PC-3 (cell line): ENCODE data around the gene STARD7. TPM values are rescaled to one million over a fixed set of nuclear protein-coding genes. Genes with fewer than 3 reads are reported as not detected.
"Not testable (repeated sequence)": the region's sequence is repeated elsewhere in the genome, so short reads cannot be mapped to it uniquely, and the experiment has no call there.

Experiments used
- ATAC-seq: fragments of 200-7000 bp; cut with Tn5 transposase; 2 replicates; pipeline ENCODE4 v1.9.1; 2020; ENCODE audit warnings: mild to moderate bottlenecking, moderate library complexity
- BruUV-seq: library from RNA; stranded (reverse); fragments of 400-500 nt; replicated peaks from 2 replicates; lab custom pipeline; 2021; lab: Mats Ljungman, UMichigan
- CTCF ChIA-PET: fragments of 300-600 bp; sonication (Branson Sonifier 250); formaldehyde crosslinking; loops from one replicate; lab custom pipeline; 2022; ENCODE audit warnings: antibody characterized with exemption; lab: Charles Lee
- POLR2A ChIA-PET: fragments of 300-600 bp; sonication (Branson Sonifier 250); formaldehyde crosslinking; loops from one replicate; lab custom pipeline; 2022; ENCODE audit warnings: antibody characterized with exemption; ENCODE audit not compliant: unreplicated experiment; lab: Charles Lee
- DNase-seq: peaks from one replicate; pipeline ENCODE4 v3.0.0-alpha.2; 2015
- H2AFZ ChIP-seq: fragments of 300-600 bp; sonication (generic); 2 replicates; pipeline ENCODE4 v1.6.0; 2016; ENCODE audit warnings: antibody characterized with exemption, low read length
- H3F3A ChIP-seq: fragments of 300-600 bp; sonication (generic); one replicate; pipeline ENCODE4 v1.6.0; 2017; ENCODE audit warnings: antibody characterized with exemption, low read length, control low read depth, mild to moderate bottlenecking; ENCODE audit not compliant: unreplicated experiment
- H3K27ac ChIP-seq: fragments of 300-600 bp; sonication (generic); 2 replicates; pipeline ENCODE4 v1.5.1; 2016; ENCODE audit warnings: mild to moderate bottlenecking, low read length
- H3K27me3 ChIP-seq: fragments of 300-600 bp; sonication (generic); 2 replicates; pipeline ENCODE4 v1.6.1; 2016; ENCODE audit warnings: low read length, mixed read lengths
- H3K36me3 ChIP-seq: fragments of 300-600 bp; sonication (generic); 2 replicates; pipeline ENCODE4 v1.6.1; 2016; ENCODE audit warnings: low read depth, mixed run types, low read length, mixed read lengths
- H3K4me1 ChIP-seq: fragments of 300-600 bp; sonication (generic); 2 replicates; pipeline ENCODE4 v1.5.1; 2016; ENCODE audit warnings: low read length; ENCODE audit not compliant: insufficient read depth
- H3K4me2 ChIP-seq: fragments of 300-600 bp; sonication (generic); 2 replicates; pipeline ENCODE4 v1.6.0; 2016; ENCODE audit warnings: low read length
- H3K4me3 ChIP-seq: fragments of 300-600 bp; sonication (generic); 2 replicates; pipeline ENCODE4 v1.5.1; 2016; ENCODE audit warnings: mild to moderate bottlenecking, low read length, mixed read lengths
- H3K79me2 ChIP-seq: fragments of 300-600 bp; sonication (generic); 2 replicates; pipeline ENCODE4 v1.6.1; 2017; ENCODE audit warnings: low read length, mixed read lengths
- H3K9ac ChIP-seq: fragments of 300-600 bp; sonication (generic); 2 replicates; pipeline ENCODE4 v1.6.0; 2016; ENCODE audit warnings: mild to moderate bottlenecking, low read length
- H3K9me2 ChIP-seq: fragments of 300-600 bp; sonication (generic); replicated peaks from 2 replicates; pipeline ENCODE4 v1.6.1; 2016; ENCODE audit warnings: mixed run types, low read length, mixed read lengths
- H3K9me3 ChIP-seq: fragments of 300-600 bp; sonication (generic); 2 replicates; pipeline ENCODE4 v1.6.1; 2016; ENCODE audit warnings: low read length, mixed read lengths
- H4K20me1 ChIP-seq: fragments of 300-600 bp; sonication (generic); 2 replicates; pipeline ENCODE4 v1.6.1; 2016; ENCODE audit warnings: low read length, mixed read lengths
- CTCF ChIP-seq: fragments of 300-600 bp; sonication (generic); conservative IDR thresholded peaks from 2 replicates; pipeline ENCODE4 v1.5.1; 2017; ENCODE audit warnings: antibody characterized with exemption, low read depth, mild to moderate bottlenecking, low read length
- EZH2 ChIP-seq: fragments of 300-600 bp; sonication (generic); IDR thresholded peaks from one replicate; pipeline ENCODE4 v1.6.1; 2017; ENCODE audit warnings: antibody characterized with exemption, mild to moderate bottlenecking, low read length; ENCODE audit not compliant: unreplicated experiment
- EZH2phosphoT487 ChIP-seq: fragments of 300-600 bp; sonication (generic); IDR thresholded peaks from 2 replicates; pipeline ENCODE4 v1.6.1; 2018; ENCODE audit warnings: mild to moderate bottlenecking, antibody characterized with exemption, low read length, borderline replicate concordance
- intact Hi-C: fragments of 100-400 bp; cut with micrococcal nuclease; formaldehyde crosslinking; loops from 2 replicates; pipeline ENCODE4 v1.9.0; 2023
- total RNA-seq: library from RNA; depleted of rRNA; stranded (reverse); fragments of >200 nt; gene quantifications from 2 replicates; pipeline ENCODE4 v1.2.3, GENCODE V29; 2014

The STARD7 gene
- total RNA-seq, 1 experiment from 2014 or later, result 169 TPM

DNA sequence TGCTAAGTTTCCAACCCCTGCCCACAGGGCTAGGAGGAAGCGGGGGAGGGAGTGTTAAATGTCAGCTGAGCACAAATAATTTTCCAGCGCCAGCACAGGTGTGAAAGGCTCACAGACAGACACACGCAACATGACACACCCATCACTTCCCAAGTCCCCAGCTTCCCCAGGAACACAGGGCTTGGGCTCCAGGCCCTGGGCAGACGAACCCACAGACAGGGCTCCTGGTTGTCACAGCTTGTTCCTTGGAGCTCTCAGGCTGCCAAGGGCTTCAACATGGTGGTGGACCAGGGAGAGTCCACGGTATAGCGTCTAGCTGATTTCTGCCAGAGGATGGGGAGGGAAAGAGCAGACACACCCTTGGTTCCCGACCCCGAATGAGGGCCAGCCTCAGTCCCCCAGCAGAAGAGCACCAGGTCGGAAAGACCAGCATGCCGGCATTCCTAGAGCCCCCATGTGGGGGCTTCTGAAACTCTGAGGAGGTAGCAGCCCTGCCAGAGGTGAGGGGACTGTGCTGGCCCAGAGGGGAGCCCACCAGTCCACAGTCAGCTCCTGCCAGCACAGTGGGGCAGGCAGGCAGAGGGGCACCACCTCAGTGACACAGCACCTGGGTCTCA, 65.3 kb downstream of the STARD7 start:
- peaks cover 12% of the 10 kb centered on the region for H3K79me2 ChIP-seq
- no peak overlapping the region for H2AFZ ChIP-seq
- no peak overlapping the region for H3K27ac ChIP-seq
- no peak for ATAC-seq
- H3K36me3 ChIP-seq, result no peaks in the 10 kb centered on the region
- no peak overlapping the region for H3K9ac ChIP-seq
- TF ChIP-seq EZH2, result no peak
- TF ChIP-seq CTCF, result no peak
- no peak for TF ChIP-seq EZH2phosphoT487
- no peaks in the 10 kb centered on the region for H3K9me2 ChIP-seq
- H4K20me1 ChIP-seq, result no peaks in the 10 kb centered on the region
- H3K9me3 ChIP-seq, result no peaks in the 10 kb centered on the region
- H3F3A ChIP-seq, result no peaks in the 10 kb centered on the region
- ChIA-PET CTCF (no interaction called here), POLR2A (interaction anchor here (0.7 kb wide), 1 partner anchor 270 kb away, joined by 4 read pairs; no protein-coding TSS in a partner anchor)
- peaks cover 17% of the 10 kb centered on the region for H3K4me1 ChIP-seq
- H3K4me3 ChIP-seq, result no peak overlapping the region
- intact Hi-C loops, result no loop called here
- no TSS peak for BruUV-seq
- no peaks in the 10 kb centered on the region for H3K27me3 ChIP-seq
- peak overlapping the region; percentile 74; the same call in 1 of the 2 replicates for H3K4me2 ChIP-seq
- no peak for DNase-seq

DNA sequence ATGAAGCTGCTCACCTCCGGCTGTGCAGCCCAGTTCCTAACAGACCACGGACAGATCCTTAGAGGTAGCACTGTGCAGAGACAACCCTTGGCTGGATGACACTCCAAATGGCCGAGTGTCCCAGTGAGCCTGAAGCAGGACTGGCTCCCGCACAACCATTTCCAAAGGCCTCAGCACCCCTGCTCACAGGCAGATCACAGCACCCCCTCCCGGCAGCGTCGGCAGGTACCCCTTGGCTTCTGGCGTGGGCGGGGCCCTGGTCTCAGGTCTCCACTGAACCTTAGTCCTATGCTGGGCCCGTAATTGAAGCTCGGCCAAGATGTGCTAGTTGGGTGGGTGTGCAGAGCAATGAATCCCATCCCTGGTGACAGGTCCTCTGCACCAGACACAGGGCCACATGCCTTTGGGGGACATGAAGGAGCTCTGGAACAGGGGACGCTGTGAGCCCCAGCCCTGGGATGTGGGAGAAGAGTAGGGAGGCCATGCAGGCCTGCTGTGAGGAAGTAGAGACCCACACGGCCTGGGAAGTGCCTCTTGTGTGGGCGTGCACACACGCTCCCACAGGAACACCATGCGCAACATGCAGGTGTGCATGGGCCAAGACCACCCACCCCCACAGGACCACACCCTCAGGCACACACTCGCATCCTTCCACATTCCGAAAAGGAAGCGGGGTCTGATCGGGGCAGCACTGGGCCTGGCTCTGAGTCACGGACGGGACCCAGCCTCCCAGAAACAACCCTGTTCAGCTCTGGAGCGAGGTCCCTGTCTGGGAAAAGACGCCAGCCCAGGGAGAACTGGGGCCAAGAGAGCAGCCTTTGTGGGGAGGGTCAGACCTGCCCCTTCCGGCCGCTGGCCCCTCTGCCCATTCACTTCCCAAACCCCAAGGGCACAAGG, 66.2 kb downstream of the STARD7 start:
- no peak for DNase-seq
- no peaks in the 10 kb centered on the region for H3K9me2 ChIP-seq
- ChIA-PET POLR2A (interaction anchor here (0.7 kb wide), 1 partner anchor 270 kb away, joined by 4 read pairs; no protein-coding TSS in a partner anchor), CTCF (no interaction called here)
- no peak overlapping the region for H3K4me3 ChIP-seq
- no peaks in the 10 kb centered on the region for H3K27me3 ChIP-seq
- BruUV-seq, result no TSS peak
- no peak overlapping the region for H3K4me2 ChIP-seq
- no peak for ATAC-seq
- H2AFZ ChIP-seq, result no peak overlapping the region
- H3K36me3 ChIP-seq, result no peaks in the 10 kb centered on the region
- no peak overlapping the region for H3K9ac ChIP-seq
- peaks cover 17% of the 10 kb centered on the region for H3K4me1 ChIP-seq
- no peaks in the 10 kb centered on the region for H4K20me1 ChIP-seq
- H3F3A ChIP-seq, result no peaks in the 10 kb centered on the region
- H3K27ac ChIP-seq, result no peak overlapping the region
- no peaks in the 10 kb centered on the region for H3K9me3 ChIP-seq
- TF ChIP-seq CTCF, result no peak
- TF ChIP-seq EZH2, result no peak
- TF ChIP-seq EZH2phosphoT487, result no peak
- peaks cover 12% of the 10 kb centered on the region for H3K79me2 ChIP-seq
- intact Hi-C loops, result no loop called here

- H3K9me2 ChIP-seq, H3K4me2 ChIP-seq, H3K9ac ChIP-seq, H4K20me1 ChIP-seq, BruUV-seq, H3K27ac ChIP-seq, H3K4me3 ChIP-seq, intact Hi-C loops, POLR2A ChIA-PET, CTCF ChIA-PET, DNase-seq, H3F3A ChIP-seq, H3K9me3 ChIP-seq, ATAC-seq, H2AFZ ChIP-seq, H3K27me3 ChIP-seq, H3K36me3 ChIP-seq: not testable (repeated sequence)
- peaks cover 12% of the 10 kb centered on the region for H3K79me2 ChIP-seq
- peaks cover 17% of the 10 kb centered on the region for H3K4me1 ChIP-seq
Observed at GRCh38 chr2:96141624-96141967, 67.0 kb downstream of the STARD7 start.
